Loucy (cell line): Measurements from ENCODE around the gene ESF1.

Experiments used
- CTCF ChIP-seq: fragments of 200-600 bp; sonication (generic); conservative IDR thresholded peaks from 2 replicates; pipeline ENCODE4 v1.5.1; 2014; ENCODE audit warnings: mild to moderate bottlenecking, antibody characterized with exemption, low read length
- EZH2phosphoT487 ChIP-seq: fragments of 200-600 bp; IDR thresholded peaks from 2 replicates; pipeline ENCODE4 v1.6.1; 2018; ENCODE audit warnings: antibody characterized with exemption, mild to moderate bottlenecking, moderate library complexity, borderline replicate concordance

- peak; percentile 63 for TF ChIP-seq CTCF
- TF ChIP-seq EZH2phosphoT487 = no peak
Observed at GRCh38 chr20:13819885-13820645, 35.3 kb upstream of the ESF1 start.
